Large intestine (tissue), 3 donors: ENCODE data around the gene ATP9B. TPM values are rescaled to one million over a fixed set of nuclear protein-coding genes. Genes with fewer than 3 reads are reported as not detected.

Source experiments
- DNase-seq, 2 donors: peaks; one replicate each; pipeline versions ENCODE4 v3.0.0 to v3.0.0-alpha.2; 2013
- H3K27ac ChIP-seq: one replicate; pipeline ENCODE4 v1.5.1; 2013; ENCODE audit warnings: low read length
- H3K27me3 ChIP-seq: 2 replicates; pipeline ENCODE4 v1.6.1; 2013; ENCODE audit warnings: low read length; ENCODE audit not compliant: control insufficient read depth, insufficient read depth
- H3K36me3 ChIP-seq: 2 replicates; pipeline ENCODE4 v1.6.1; 2013; ENCODE audit warnings: low read length; ENCODE audit not compliant: control insufficient read depth, insufficient read depth
- H3K4me1 ChIP-seq: one replicate; pipeline ENCODE4 v1.6.1; 2013; ENCODE audit warnings: low read length; ENCODE audit not compliant: control insufficient read depth, insufficient read depth
- H3K4me3 ChIP-seq: one replicate; pipeline ENCODE4 v1.5.1; 2013; ENCODE audit warnings: low read length
- H3K9me3 ChIP-seq: one replicate; pipeline ENCODE4 v1.6.1; 2013; ENCODE audit warnings: mild to moderate bottlenecking, low read depth, low read length, moderate library complexity; ENCODE audit not compliant: control insufficient read depth
- WGBS: methylation state at CpG from one replicate; pipeline ENCODE4 v1.1.5; 2013; ENCODE audit warnings: low lambda C conversion rate; ENCODE audit not compliant: insufficient coverage; 5-methylcytosine and 5-hydroxymethylcytosine counted together
- polyA plus RNA-seq: library from polyadenylated mRNA; unstranded; fragments of 120-200 nt; gene quantifications from one replicate; pipeline ENCODE4 v1.2.1, GENCODE V29; 2013

ATP9B gene
- polyA plus RNA-seq, 1 donor: 19.9 TPM

DNA sequence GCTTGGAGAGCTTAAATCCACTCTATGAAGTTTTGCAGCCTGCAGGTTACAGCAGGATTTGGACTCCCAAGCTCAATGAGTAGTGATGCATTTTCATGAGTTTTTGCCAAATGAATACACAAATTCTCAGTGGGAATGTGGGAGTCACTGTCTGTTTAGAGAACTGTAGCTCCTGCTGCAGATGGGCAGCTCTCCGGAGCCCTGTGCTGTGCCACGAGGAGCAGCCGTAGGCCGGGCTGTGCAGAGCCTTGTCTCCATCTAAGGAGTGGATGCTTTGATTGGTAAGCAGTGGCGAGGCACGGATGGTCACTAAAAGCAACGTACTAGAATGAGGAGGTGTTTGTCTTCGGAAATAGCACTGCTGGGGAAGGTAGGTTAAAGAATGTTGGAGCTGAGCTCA is 230.5 kb downstream of the ATP9B start:
- Histone ChIP-seq H3K4me1 (no peaks in the 10 kb centered on the region), H3K9me3 (no peaks in the 10 kb centered on the region), H3K27ac (no peak overlapping the region), H3K36me3 (peaks cover 19% of the 10 kb centered on the region), H3K27me3 (no peaks in the 10 kb centered on the region), H3K4me3 (no peak overlapping the region)
- WGBS: 80% methylated on average over 1 of the region's 8 CpGs
- no peak for DNase-seq

DNA sequence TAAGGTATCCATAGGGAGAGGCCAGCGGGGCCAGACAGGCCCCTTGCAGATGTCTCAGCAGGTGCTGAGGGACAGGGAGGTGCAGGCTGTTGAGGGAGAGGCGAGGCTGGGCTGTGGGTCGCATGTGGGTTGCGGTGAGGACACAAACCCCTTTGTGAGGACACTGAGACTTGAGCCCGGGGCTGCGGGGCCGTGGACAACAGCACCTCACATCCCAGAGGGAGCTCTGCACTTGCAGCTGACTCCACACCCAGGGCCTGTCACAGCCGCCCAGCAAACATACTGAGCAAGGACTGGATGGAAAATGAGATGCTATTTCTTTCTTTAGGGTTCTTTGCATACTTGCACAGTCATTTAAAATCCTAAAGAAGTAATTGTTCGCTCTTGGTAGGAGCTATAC is 231.2 kb downstream of the ATP9B start:
- Histone ChIP-seq H3K27ac (no peak overlapping the region), H3K4me3 (no peak overlapping the region), H3K36me3 (peaks cover 20% of the 10 kb centered on the region), H3K4me1 (no peaks in the 10 kb centered on the region), H3K9me3 (no peaks in the 10 kb centered on the region), H3K27me3 (no peaks in the 10 kb centered on the region)
- no peak for DNase-seq
- 0% methylated on average over 1 of the region's 9 CpGs for WGBS

DNA sequence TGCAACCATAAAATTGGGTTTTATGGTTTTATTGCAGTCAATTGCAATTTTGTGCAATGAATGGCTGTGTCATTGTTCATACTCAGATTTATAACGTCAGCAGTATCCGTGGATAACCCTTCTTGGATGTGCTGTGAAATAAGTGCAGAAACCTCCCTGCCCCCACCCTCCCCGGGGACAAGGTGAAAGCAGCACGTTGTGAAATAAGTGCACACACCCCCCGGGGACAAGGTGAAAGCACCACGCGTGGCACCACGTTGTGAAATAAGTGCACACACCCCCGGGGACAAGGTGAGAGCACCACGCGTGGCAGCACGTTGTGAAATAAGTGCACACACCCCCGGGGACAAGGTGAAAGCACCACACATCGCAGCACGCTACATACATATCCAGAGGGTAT is 232.9 kb downstream of the ATP9B start:
- no peak overlapping the region for H3K27ac ChIP-seq
- H3K9me3 ChIP-seq: no peaks in the 10 kb centered on the region
- peaks cover 31% of the 10 kb centered on the region for H3K36me3 ChIP-seq
- H3K4me3 ChIP-seq: no peak overlapping the region
- no peaks in the 10 kb centered on the region for H3K27me3 ChIP-seq
- no peaks in the 10 kb centered on the region for H3K4me1 ChIP-seq
- DNase-seq: peak; percentile 77 to 84
- no CpG with 5 or more reads among the region's 15 CpGs for WGBS

DNA sequence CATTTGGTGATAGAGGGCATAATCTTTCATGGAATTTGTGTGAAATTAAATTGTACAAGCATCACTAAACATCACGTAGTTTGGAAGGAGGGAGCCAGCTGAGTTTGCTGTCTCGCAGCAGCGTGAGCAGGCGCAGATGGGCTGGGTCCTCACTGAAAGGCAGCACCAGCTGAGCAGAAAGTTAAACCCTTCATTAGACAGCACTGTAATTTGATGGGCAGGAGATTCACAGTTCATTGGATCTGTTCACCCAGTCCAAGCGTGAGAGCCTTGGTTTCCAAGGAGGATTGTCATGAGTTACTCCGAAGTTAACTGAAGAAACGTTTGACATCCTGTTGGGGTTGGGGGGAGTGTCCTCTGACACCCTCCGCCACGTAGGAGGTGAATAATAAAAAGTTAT is 236.7 kb downstream of the ATP9B start:
- Histone ChIP-seq H3K27ac (no peak overlapping the region), H3K4me1 (no peaks in the 10 kb centered on the region), H3K36me3 (peaks cover 31% of the 10 kb centered on the region), H3K4me3 (no peak overlapping the region), H3K9me3 (no peaks in the 10 kb centered on the region), H3K27me3 (no peaks in the 10 kb centered on the region)
- WGBS: 75% methylated on average over 2 of the region's 9 CpGs
- DNase-seq: no peak

DNA sequence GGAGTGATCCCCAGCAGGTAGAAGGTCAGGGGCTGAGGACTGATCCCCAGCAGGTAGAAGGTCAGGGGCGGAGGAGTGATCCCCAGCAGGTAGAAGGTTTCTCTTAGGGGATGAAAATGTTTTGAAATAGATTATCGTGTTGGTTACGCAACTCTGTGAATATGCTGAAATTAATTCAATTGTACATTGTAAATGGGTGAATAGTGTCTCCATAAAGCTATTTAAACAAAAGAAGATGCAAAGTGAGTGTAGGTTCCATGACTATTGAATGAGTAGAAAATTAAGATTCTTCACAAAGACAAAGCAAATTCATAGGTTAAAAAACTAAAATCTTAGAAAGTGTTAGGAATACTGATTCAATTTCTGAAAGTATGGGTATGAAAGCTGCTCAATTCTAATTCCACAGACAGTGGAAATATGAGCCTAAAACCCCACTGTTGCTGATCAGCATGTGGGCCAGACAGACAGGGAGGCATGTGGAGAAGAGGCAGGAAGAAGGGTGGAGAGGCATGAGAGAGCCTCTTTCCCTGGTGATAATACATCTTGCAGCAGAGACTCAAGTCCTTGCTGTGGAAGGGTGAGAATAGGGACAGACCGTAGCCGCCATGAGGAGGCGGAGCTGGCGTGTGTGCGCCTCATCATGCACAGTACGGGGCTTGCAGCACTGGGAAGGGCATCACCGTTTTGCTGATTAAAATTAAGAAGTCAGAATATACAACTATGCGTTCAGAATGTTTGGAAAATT is 240.6 kb downstream of the ATP9B start:
- Histone ChIP-seq H3K9me3 (no peaks in the 10 kb centered on the region), H3K4me3 (no peak overlapping the region), H3K27ac (no peak overlapping the region), H3K36me3 (peaks cover 28% of the 10 kb centered on the region), H3K4me1 (no peaks in the 10 kb centered on the region), H3K27me3 (no peaks in the 10 kb centered on the region)
- 89% methylated on average over 3 of the region's 11 CpGs for WGBS
- DNase-seq: no peak

DNA sequence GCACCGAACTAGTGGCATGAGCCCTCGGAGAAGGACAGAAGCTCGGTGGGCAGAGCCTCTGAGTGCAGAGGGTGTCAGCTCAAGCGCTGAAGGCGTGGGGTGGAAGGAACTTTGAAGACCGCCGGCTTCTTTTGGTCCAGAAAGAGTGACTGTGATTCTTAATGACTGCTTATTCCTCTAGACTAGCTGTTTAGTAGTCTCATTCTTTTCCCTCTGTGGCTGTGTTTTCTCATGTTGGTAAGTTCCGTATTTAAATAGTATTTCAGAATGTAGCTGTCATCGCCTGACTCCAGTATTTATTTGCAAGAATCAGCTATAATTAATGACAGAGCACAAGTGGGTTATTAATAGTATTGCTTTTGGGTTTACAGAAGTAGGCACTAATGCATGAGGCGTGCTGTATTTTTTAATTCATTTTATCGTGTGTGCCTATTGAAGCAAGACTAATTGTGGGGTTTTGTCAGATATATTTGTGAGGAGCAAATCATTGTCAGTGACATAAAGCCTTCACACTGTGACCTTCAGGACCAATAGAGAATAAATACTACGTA is 245.7 kb downstream of the ATP9B start:
- no CpG with 5 or more reads among the region's 12 CpGs for WGBS
- DNase-seq: no peak
- no peak overlapping the region for H3K27ac ChIP-seq
- H3K4me3 ChIP-seq: no peak overlapping the region
- H3K9me3 ChIP-seq: peaks cover 8% of the 10 kb centered on the region
- H3K36me3 ChIP-seq: peaks cover 11% of the 10 kb centered on the region
- H3K27me3 ChIP-seq: no peaks in the 10 kb centered on the region
- H3K4me1 ChIP-seq: no peaks in the 10 kb centered on the region

DNA sequence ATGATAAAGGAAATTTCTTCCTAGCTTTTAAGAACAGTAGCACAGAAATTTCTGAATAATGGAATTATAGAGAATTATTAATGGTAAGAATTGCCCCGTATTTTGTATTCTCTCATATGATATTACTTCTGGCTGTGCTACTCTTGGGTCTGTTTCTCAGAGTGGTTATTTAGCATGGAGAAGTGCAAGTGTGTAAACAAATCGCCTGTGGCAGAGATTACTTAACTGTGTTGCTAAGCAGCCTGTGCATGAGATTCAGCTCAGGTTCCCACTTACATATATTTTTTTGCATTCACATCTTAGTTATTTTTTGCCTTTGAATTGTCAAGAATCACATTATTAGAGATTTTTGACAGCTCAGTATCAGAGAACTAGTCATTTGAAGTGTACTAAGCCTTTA is 246.4 kb downstream of the ATP9B start:
- Histone ChIP-seq H3K9me3 (peaks cover 8% of the 10 kb centered on the region), H3K4me1 (no peaks in the 10 kb centered on the region), H3K4me3 (no peak overlapping the region), H3K27me3 (no peaks in the 10 kb centered on the region), H3K36me3 (peaks cover 11% of the 10 kb centered on the region), H3K27ac (no peak overlapping the region)
- WGBS: no CpG with 5 or more reads among the region's 2 CpGs
- no peak for DNase-seq

DNA sequence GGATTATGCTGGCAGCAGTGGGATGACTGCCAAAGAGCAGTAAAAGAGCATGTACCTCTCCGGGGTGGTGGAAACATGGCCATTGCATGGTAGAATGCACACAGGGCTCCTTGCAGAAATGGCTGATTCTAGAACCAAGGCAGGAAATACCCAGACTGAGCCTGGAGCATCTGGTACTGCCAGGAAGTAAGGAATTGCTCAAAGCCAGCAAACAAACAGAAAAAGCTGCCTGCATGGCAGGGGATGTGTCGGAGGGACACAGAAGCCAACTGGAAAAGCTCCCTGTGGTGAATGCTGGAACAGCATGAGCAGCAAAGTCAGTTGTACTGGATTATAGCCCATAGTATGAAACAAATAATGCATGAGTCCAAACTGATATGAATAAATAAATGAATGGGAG is 248.5 kb downstream of the ATP9B start:
- Histone ChIP-seq H3K9me3 (peaks cover 8% of the 10 kb centered on the region), H3K36me3 (peaks cover 14% of the 10 kb centered on the region), H3K27me3 (no peaks in the 10 kb centered on the region), H3K27ac (no peak overlapping the region), H3K4me3 (no peak overlapping the region), H3K4me1 (no peaks in the 10 kb centered on the region)
- 100% methylated on average over 1 of the region's 2 CpGs for WGBS
- DNase-seq: no peak

DNA sequence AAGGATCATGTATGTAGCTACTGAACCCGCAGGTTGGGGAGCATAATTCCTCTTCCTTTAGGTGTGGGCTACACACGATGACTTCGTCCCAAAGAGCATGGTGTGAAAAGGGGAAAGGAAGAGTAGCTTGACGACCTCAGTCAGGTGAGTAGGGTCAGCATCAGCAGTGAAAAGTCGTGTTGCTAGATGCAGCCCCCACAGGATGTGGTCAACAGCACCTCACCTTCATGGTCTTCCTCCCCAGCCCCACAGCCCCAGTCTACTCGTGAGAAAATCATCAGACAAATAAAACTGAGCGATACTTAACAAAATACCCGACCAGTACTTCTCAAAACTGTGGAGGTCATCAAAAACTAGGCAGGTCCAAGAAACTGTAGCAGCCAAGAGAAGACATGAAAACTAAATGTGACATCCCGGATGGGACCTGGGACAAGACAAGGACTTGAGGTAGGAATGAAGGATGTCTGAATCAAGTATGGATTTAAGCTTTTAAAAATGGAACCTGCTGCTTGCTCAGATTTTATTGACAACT is 249.0 kb downstream of the ATP9B start:
- WGBS: 95% methylated on average over 4 of the region's 9 CpGs
- no peak overlapping the region for H3K4me3 ChIP-seq
- H3K36me3 ChIP-seq: peaks cover 14% of the 10 kb centered on the region
- no peak for DNase-seq
- H3K9me3 ChIP-seq: peaks cover 8% of the 10 kb centered on the region
- no peak overlapping the region for H3K27ac ChIP-seq
- no peaks in the 10 kb centered on the region for H3K27me3 ChIP-seq
- no peaks in the 10 kb centered on the region for H3K4me1 ChIP-seq

DNA sequence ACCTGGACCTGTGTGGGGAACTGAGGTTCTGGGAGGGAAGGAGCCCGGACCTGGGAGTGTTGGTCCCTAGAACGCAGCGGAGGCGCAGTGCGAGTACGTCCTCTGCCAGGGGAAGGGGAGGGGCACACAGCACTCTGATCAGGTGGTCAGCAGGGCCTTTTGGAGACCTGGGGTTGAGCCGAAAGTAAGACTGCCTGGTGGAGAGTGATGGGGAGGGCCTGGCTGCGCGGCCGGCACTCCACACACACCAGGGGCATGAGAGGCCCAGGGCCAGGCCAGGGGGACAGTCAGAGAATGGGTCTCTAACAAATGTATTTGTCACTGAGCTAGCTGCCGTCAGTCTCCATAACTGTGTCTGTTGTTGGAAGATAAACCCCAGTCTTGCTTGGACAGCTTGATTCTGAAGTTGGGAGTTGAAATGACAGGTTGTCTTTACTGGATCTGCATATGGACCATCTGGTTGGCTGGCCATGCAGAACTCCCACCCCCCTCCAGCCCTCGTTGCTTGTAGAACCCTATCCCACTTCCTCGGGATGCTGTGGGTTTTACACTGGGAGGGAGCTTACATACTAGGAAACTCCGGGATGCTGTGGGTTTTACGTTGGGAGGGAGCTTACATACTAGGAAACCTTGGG is 251.1 kb downstream of the ATP9B start:
- H3K4me1 ChIP-seq: no peaks in the 10 kb centered on the region
- peaks cover 17% of the 10 kb centered on the region for H3K36me3 ChIP-seq
- no peaks in the 10 kb centered on the region for H3K27me3 ChIP-seq
- no peak for DNase-seq
- H3K4me3 ChIP-seq: no peak overlapping the region
- H3K27ac ChIP-seq: no peak overlapping the region
- no CpG with 5 or more reads among the region's 15 CpGs for WGBS
- peaks cover 8% of the 10 kb centered on the region for H3K9me3 ChIP-seq
